ENCODE measurements around the gene AGXT2. TPM values are rescaled to one million over a fixed set of nuclear protein-coding genes. Genes with fewer than 3 reads are reported as not detected.

AGXT2 gene
- total RNA-seq, 4 donors from 2014 or later, result not detected

GRCh38 chr5:35009657-35010056 lies 38.1 kb downstream of the AGXT2 start:
- H3K9me3 ChIP-seq, result no peaks in the 10 kb centered on the region
- TF ChIP-seq POLR2A (IDR thresholded peaks at IDR 0.05) (no peak), EP300 (IDR thresholded peaks at IDR 0.05) (no peak), CTCF (IDR thresholded peaks at IDR 0.05) (no peak), POLR2AphosphoS5 (IDR thresholded peaks at IDR 0.05) (no peak)
- no peak overlapping the region for H3K27ac ChIP-seq
- 88% methylated on average over 3 of the region's 3 CpGs for WGBS
- no peak for DNase-seq (ENCODE audit: low spot score in 2 of 2)
- H3K4me3 ChIP-seq, result no peak overlapping the region
- H3K4me1 ChIP-seq, result no peaks in the 10 kb centered on the region
- H3K27me3 ChIP-seq, result no peaks in the 10 kb centered on the region
- H3K36me3 ChIP-seq, result no peaks in the 10 kb centered on the region

GRCh38 chr5:35009019-35009418 lies 38.7 kb downstream of the AGXT2 start:
- no peak overlapping the region for H3K4me3 ChIP-seq
- no peak for DNase-seq (ENCODE audit: low spot score in 2 of 2)
- H3K9me3 ChIP-seq, result no peaks in the 10 kb centered on the region
- H3K36me3 ChIP-seq, result no peaks in the 10 kb centered on the region
- H3K4me1 ChIP-seq, result no peaks in the 10 kb centered on the region
- H3K27ac ChIP-seq, result no peak overlapping the region
- no peaks in the 10 kb centered on the region for H3K27me3 ChIP-seq
- 79% methylated on average over 2 of the region's 2 CpGs for WGBS
- TF ChIP-seq CTCF (IDR thresholded peaks at IDR 0.05) (no peak), EP300 (IDR thresholded peaks at IDR 0.05) (no peak), POLR2AphosphoS5 (IDR thresholded peaks at IDR 0.05) (no peak), POLR2A (IDR thresholded peaks at IDR 0.05) (no peak)

DNA sequence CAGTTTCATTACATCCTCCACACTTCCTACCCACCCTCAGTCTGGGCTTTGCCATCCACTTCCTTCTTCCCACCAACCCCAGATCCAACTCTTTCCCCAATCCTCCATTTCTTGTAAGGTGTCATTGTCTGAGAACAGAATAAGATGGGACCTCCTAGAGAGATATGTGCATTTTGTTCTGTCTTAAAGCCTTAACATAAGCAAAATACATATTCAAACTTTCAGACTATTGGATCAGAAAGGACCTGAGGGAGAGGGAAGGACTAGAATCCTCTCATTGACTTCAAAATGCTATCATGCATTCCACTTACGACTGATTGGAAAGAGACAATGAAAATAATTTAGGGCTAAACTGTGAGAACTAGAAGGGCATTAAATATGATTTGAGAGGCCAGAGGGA lies 43.0 kb downstream of the AGXT2 start:
- no peaks in the 10 kb centered on the region for H3K4me1 ChIP-seq
- TF ChIP-seq POLR2AphosphoS5 (IDR thresholded peaks at IDR 0.05), result no peak
- TF ChIP-seq EP300 (IDR thresholded peaks at IDR 0.05), result no peak
- TF ChIP-seq CTCF (IDR thresholded peaks at IDR 0.05), result no peak
- no peak for DNase-seq (ENCODE audit: low spot score in 2 of 2)
- H3K27me3 ChIP-seq, result peaks cover 4% of the 10 kb centered on the region
- H3K36me3 ChIP-seq, result no peaks in the 10 kb centered on the region
- no peak overlapping the region for H3K27ac ChIP-seq
- no peaks in the 10 kb centered on the region for H3K9me3 ChIP-seq
- WGBS, result 91% methylated on average over 1 of the region's 1 CpG
- no peak overlapping the region for H3K4me3 ChIP-seq

- Histone ChIP-seq H3K27me3 (peaks cover 4% of the 10 kb centered on the region), H3K4me1 (no peaks in the 10 kb centered on the region), H3K9me3 (no peaks in the 10 kb centered on the region), H3K4me3 (no peak overlapping the region), H3K36me3 (no peaks in the 10 kb centered on the region), H3K27ac (no peak overlapping the region)
- DNase-seq (ENCODE audit: low spot score in 2 of 2), result no peak
- TF ChIP-seq POLR2AphosphoS5 (IDR thresholded peaks at IDR 0.05) (no peak), EP300 (IDR thresholded peaks at IDR 0.05) (no peak), POLR2A (IDR thresholded peaks at IDR 0.05) (no peak), CTCF (IDR thresholded peaks at IDR 0.05) (no peak)
- 73% methylated on average over 5 of the region's 5 CpGs for WGBS
These were observed 43.5 kb downstream of the AGXT2 start for GRCh38 chr5:35004200-35004599.

DNA sequence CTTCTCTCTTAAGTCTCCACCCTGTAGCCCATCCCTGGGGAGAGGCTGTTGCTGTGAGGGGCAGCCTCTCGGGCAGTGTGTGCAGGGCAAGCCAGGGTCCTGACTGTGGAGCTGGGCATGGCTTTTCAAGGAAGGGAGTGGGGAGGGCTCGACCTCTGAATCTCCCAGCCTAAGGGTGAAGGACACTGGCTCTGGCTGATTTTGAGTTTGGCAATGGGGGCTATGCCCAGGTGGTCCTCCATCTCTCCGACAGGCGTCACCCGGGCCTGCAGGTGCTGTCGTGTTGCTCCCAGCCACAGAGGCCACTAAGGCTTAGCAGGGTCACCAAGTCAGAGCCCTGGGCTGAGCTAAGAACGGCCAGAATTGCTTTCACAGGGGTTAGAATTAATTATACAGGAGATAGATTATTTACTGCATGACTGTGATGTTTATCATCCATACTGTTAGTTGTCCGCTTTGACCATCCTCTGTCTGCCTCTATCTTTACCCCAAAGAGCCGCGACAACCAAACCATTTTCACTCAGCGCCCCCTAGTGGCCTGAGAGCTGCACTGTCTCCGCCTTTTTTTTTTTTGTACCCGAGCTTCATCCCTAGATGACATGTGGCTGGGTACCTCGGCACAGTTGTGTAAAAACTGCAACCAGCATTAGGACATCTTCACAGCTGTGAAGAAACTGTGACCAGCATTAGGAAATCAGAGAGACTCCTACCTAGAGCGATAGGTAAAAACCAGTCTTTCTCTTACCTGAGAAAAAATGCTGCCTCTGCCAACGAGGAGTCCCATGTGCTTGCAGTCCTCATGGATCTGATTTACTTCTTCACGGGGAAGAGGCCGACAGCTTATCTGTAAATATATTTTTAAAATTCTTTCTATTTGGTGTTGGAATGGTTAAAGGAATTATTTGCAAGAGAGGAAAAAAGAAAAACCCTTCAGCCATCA lies 44.5 kb downstream of the AGXT2 start:
- TF ChIP-seq POLR2AphosphoS5 (IDR thresholded peaks at IDR 0.05) (no peak), CTCF (IDR thresholded peaks at IDR 0.05) (peak; percentile 55 to 73)
- no peaks in the 10 kb centered on the region for H3K4me1 ChIP-seq
- H3K9me3 ChIP-seq, result no peaks in the 10 kb centered on the region
- peaks cover 4% of the 10 kb centered on the region for H3K27me3 ChIP-seq
- H3K36me3 ChIP-seq, result no peaks in the 10 kb centered on the region
- 42% methylated on average over 18 of the region's 18 CpGs for WGBS
- no peak overlapping the region for H3K27ac ChIP-seq
- DNase-seq (ENCODE audit: low spot score in 2 of 2), result no peak
- no peak overlapping the region for H3K4me3 ChIP-seq

Measured in suprapubic skin (tissue), 4 donors.